HG02884 (cell line): ENCODE measurements around the gene SDCBP2.

Source experiments
- ATAC-seq: cut with Tn5 transposase; IDR thresholded peaks from one replicate; pipeline ENCODE4 v1.9.1; 2021; ENCODE audit warnings: mild to moderate bottlenecking, moderate library complexity; ENCODE audit not compliant: unreplicated experiment

Gene SDCBP2

DNA sequence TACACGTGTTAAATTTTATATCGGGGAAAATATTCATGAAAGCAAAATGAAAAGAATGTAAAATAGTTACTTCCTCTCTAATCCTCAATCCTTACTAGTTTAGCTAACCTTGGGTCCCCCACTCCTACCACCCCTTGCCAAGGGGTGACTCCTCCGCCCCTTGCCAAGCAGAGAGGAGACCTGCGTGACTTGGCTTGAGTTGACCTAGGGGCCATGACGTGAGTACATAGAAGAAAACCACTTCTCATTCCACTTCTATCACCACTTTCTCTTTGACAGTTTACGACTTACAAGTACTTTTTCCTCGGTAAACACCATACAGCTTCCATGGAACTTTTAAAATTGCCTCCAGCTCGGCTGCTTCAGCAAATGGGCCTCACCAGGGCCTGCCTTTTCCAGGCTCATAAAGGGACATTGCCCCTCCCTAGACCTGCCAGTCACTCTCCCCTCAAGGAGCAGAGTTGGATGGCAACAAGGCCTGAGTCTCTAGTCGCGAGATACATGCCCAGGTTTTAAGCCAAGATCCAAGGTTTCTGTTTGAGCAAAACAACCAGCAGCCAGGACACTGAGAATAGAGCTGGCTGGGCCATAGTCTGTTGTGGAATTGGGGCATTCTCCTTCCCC is 29.9 kb downstream of the SDCBP2 start:
- no peak for ATAC-seq

DNA sequence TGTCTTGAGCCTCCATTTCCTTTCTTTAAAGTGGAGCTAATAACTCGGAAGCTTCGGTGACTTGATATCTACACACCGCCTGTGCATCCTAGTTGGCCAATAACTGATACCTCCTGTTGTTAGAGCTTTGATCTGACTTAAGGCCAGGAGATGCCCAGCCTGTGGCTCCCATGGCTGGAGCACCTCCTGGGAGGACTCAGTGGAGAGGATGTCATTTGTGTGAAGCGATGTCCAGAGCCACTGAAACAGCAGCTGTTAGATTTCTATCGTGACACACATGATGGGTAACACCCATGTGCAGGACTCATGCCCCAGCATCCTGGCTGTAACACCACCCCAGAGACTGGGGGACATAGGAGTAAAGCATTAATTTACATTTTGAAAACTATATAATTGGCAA is 30.8 kb downstream of the SDCBP2 start:
- no peak for ATAC-seq

DNA sequence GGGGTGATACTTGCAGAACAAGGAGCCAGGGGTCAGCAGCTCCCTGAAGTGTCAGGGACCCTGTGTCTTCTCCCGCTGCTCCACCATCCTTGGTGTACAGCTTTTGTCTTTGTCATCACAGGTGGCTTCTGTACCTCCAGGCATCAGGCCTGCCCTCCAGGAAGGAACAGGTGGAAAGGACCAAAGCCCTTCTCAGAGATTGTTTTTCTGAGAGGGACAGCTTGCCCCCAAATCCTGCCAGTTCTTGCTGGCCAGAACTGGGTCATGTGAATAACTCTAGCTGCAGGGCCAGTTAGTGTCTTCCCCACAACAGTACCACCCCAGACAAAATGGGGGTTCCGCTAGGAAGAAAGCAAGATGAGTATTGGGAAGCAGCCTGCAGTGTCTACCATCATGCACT is 31.5 kb downstream of the SDCBP2 start:
- no peak for ATAC-seq

DNA sequence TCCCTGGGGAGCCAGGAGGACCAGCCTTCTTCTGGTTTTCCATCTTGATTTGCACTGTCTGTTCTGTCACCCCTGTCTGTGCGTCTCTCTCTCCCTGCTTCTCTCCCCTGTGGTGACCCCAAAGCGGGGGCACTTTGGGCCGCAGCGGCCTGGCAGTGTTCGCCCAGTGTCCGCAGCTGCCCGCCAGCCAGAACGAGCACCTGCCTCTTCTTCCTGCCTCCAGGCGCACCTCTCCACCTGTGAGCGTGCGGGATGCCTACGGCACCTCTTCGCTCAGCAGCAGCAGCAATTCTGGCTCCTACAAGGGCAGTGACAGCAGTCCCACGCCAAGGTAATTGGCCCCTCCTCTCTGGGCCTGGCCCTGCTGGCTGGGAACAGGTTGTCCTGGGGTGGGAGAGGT is 32.0 kb downstream of the SDCBP2 start:
- no peak for ATAC-seq

DNA sequence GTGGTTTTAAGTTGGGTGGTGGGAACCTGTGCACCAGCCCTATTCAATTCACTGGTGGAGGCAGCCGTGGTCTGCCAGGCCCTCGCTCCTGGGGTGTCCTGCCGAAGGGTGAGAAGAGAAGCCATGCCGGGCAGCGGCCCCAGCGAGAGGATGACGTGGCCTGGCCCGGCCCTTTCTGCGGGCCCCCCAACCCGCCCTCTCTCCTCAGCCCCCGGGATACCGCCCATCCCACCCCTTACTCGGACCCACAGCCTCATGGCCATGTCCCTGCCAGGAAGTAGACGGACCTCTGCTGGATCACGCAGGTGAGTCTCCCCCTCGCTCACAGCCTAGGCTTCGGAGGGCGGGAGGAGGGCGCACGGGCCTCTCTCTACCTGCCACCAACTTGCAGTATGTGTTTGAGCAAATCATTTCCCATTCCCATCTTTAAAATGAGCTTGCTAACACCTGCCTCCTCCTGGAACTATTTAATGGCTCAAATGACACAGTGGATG is 32.8 kb downstream of the SDCBP2 start:
- no peak for ATAC-seq

DNA sequence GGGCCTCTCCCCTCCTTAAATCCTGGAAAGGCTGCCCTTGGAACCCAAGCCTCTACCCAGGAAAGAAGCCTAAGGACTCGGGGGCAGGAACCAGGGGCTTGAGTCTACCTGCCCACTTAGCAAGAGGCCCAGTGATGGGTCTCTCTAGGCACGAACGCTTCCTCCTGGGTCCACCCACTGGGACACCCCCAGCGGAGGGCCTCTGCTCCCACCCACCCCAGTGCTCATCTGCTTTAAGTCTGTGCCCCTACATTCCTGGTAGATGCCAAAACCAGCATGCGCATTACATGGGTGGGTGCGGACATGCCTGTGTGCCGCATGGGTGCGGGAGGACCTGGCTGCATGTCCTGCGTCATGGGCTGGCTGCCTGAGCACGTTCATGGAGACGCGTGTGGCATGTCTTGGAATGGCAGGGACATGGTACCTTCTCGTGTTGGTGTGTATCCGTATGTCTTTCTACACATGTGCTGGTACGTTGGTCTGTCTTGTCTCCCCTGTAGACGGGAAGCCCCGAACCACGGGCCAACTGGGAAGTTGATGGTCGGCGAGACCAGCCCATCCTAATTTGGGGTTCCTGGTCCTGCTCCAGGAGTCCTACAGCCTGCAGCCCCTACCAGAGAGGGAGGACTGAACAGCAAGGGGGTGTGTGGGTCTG is 33.5 kb downstream of the SDCBP2 start:
- ATAC-seq = no peak

DNA sequence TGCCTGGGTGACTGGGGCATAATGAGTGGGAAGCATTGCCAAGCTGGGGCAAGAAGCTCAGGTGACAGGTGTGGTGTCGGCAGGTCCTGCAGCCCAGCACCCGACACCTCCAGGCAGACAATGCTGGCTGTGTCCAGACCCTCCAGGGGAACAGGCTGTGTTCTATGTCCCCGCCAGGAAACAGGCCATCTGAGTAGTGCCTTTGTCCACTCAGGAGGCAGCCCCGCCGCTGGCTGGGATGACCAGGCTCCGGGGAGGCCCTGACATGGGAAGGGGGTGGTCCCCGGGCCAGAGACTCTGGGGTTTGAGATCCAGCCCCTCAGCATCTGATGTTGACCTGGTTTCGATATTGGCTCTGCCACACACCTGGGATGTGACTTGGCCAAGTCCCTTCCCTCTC is 34.4 kb downstream of the SDCBP2 start:
- no peak for ATAC-seq

DNA sequence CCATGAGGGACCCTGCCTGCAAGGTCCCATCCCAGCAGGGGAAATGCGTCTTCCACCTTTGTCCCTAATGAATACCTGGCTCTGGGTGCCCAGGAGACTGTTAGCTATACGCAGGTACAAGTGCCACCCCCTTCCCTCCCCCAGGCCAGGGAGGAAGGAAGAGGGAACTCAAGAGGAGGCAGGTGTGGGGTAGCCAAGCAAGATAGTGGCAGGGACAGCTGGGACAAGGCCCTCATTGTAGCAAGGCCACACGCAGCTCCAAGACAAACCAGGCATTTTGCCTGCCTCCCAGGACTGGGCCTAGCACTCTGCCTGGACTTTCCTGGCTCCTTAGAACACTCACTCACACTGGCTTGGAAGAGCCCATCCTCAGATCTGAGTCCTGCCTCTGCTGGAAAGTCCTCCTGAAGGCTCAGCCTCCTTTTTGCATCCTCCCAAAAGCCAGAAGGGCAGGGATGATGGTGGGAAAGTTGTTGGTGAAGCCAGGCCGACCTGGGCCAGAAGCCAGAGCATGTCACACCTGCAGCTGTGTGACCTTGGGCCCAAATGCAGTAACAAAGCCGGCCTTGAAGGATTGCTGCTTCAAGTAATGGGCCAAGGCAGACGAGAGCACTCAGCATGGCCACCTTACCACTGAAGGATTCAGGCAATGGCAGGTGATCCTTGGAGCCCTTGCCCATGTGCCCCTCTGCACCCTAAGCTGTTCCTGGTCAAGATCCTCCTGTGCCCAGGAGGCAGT is 35.1 kb downstream of the SDCBP2 start:
- ATAC-seq = no peak

DNA sequence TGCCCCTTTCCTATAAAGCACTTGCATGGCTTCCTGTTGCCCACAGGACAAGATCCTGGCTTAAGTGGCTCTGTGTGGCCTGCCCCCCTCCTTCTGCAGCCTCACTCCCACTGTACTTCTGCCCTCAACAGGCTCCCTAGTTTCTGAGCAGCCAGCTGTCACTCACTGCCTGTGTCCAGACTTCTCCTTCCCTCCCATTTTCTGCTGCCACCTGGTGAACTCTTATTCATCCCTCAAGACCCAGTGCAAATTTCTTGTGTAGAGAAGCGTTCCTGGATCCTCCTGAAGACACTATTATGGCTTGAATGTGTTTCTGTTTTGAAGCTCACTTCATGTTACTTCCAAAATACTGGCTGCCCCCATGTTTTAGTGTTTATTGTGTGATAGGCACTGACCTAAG is 36.3 kb downstream of the SDCBP2 start:
- no peak for ATAC-seq

DNA sequence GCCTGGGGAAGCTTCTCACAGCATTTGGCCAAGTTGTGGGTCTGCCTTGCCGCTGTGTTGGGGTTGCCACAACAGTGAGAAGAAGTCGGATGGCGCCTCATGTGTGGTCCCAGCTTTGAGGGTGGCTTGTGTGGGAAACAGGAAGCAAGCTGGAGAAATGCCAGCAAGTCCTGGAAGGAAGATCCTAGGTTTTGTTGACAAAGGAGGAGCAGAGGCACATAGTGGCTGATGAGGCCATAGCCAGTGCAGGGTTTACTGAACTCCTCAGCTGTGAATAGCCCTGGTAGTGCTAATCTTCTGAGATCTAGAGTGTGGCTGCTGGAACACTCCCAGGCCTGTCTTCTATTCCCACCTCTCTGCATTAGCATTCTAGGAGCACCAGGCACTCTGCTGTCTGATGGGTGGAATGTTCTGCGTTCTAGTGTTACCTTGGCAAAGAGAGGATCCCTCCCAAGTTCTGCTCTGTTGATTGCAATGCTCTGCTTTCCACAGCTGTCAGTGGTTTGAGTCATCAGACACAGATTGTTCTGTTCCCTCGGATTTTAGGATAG is 37.7 kb downstream of the SDCBP2 start:
- no peak for ATAC-seq

DNA sequence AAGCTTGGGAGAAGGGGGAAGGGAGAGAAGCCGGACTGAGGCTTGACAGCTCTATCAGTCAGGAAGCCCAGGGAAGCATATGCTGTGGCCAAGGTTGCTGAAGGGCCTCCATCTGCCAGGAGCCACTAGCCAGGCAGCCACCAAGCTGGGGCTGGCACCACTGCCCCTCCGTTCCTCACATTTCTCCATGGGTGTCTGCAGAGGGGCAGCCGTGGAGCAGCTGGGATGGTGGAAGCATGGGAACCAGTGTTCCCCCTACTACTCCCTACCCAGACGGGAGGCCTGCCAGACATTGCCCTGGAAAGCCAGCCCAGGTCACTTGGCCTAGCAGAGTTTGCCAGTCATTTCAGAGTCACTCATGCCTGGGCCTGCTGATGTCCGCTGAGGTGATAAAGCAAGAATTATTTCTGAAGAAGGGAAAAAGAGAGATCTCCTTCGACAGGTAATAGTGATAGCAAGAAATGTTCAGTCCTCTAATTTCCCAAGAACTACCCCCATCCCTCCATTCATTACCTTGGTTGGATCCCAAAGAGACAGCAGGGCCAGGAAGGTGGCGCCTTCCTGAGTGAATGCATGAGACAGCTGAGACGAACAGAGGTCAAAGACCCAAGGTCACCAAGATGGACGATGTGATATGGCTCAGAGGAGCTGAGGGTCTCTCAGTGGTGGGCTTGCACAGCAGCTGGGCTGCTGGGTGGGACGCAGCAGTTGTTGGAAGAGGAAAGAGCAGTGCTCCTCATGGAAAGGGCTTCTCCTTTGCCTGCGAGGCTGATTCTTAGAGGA is 41.0 kb downstream of the SDCBP2 start:
- ATAC-seq = no peak

DNA sequence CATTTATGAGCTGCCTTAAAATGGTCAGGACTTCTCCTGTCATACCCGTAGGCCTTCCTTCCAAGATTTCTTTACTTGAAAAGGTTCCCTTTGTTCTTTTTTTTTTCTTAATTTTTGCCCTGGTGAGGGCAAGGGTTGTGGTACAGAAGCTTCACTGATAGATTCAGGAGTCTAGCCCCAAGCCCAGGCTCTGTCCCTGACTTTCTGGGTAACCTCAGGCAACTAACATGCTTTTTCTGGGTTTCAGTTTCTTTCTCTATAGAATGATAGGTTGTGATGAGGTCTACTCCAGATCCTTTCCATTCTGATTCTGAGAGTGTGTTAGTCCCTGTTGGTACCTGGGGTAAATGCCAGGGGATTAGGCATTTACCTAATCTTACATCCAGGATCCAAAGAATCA is 41.6 kb downstream of the SDCBP2 start:
- no peak for ATAC-seq

DNA sequence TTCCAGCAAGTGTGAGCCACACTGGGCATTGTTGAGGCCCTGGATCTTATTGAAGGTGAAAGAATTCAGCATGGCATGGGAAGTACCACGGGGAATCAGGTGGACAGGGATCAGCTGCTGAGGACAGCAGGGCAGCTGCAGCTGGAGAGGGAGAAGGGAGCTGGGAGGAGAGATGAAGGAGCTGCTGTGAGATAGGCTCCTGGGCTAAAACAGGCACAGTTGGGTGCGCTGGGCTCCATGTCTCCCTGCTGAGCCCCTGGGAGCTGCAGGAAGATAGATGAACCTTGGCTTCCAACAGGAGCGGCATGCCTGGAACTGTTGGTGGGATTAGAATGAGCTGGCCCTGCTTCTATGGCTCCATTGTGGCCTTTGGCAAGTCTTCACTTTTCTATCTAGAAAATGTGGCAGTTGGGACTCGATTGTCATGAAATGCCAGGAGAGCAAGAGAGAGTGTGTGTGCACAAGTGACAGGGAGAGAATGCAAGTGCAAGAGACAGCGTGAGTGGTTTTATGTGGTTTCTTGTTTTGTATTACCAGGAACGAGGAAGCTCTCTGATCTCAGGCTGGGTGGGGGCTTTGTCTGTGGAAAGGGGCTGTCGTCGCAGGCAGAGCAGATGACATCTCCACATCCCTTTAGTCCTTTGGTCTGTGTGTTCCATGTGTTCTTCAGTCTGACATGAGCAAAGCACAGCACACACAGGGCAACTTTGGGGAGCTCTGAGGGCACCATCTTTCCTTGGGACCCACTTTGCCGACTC is 42.5 kb downstream of the SDCBP2 start:
- no peak for ATAC-seq

DNA sequence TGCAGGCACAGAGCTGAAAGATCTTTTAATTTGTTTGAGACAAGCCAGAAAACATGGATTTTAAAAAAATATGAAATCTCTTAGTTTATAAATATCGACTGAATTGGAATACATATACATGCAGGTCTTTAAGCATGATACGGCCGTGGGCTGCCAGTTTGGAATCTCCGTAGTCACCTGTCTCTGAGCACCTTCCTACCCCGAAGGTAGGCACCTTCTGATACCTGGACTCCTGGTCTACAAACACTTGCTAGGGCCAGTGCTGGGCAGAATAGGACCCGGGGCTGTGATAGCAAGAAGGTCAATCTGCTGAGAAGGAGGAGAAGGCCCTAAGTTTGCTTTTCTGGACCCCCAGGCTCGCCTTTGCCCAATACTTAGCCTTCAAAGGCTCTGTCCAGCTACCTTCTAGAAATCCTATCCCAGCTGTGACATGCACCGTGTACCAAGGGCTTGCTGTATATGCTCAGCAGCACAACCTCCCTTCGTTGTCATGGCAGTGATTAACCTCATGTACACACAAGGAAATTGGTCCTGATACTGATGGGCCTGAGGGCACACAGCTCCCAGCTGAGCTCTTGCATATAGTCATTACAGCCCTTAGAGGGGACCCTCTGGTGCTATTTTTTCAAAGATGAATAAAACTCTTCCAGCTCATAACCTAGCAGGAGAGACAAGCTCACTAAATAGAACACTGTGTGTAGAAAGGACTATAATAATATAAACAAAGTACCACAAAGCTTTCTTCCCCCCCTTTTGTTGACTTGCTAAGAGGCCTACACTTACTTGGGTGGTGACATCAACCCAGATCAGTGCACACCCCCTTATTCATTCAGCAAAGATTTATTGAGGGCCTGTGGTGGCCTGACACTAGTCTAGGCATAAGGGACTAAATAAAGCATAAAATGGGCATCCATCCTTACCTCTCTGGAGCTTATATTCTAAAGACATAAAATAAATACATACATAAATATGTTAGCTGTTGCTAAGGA is 45.1 kb downstream of the SDCBP2 start:
- ATAC-seq = no peak

DNA sequence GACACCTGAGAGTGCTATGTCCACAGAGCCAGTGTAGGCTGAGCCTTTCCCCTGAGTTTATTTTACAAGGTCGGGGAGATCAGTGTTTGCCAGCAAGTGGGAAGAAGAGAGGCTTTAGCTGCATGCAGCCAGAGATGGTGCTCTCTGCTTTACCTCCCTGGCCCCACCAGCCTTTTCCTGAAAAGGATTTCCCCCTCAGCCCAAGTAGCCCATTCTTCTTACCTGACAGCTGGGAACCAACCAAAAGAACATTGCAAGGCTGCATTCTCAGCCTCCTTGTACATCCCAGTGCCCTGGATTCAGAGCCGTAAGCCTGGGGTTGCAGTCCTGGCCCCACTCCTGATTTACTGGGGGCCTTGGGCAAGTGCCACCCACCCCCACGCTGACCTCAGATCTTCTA is 46.0 kb downstream of the SDCBP2 start:
- ATAC-seq = no peak

DNA sequence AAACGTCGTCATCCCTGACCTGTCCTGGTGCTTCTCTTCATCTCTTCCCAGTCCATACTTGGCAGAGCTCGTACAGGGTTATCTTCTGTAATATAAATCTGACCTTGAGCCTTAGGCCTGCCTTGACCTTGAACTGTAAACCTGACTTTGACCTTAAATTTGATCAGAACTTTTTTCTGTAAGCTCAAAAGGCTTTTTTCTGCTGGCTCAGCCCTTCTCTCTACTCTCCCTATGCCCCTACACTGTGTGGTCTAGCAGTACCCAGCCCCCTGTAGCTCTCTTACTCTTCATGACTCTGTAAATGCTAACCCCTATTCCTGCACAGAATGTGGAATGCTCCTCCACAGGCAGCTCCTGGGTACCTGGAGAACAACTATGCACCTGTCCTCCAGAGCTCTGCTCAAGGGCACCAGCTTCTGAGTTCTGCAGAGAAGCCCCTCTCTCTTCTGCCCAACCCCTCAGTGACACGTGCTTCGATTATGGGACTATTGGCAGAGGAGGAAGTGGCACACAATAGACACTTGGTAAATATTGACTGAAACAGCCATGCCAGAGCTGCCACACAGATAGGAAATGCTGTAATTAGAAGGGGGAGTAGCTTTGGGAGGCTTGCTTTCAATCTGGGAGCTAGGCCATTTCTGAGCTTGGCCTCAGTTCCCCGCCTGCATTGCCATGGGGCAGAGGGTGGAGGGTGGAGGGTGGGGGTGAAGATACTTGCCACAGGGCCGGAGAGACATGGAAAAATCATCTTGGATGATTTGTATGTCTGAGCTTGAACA is 47.5 kb downstream of the SDCBP2 start:
- no peak for ATAC-seq

DNA sequence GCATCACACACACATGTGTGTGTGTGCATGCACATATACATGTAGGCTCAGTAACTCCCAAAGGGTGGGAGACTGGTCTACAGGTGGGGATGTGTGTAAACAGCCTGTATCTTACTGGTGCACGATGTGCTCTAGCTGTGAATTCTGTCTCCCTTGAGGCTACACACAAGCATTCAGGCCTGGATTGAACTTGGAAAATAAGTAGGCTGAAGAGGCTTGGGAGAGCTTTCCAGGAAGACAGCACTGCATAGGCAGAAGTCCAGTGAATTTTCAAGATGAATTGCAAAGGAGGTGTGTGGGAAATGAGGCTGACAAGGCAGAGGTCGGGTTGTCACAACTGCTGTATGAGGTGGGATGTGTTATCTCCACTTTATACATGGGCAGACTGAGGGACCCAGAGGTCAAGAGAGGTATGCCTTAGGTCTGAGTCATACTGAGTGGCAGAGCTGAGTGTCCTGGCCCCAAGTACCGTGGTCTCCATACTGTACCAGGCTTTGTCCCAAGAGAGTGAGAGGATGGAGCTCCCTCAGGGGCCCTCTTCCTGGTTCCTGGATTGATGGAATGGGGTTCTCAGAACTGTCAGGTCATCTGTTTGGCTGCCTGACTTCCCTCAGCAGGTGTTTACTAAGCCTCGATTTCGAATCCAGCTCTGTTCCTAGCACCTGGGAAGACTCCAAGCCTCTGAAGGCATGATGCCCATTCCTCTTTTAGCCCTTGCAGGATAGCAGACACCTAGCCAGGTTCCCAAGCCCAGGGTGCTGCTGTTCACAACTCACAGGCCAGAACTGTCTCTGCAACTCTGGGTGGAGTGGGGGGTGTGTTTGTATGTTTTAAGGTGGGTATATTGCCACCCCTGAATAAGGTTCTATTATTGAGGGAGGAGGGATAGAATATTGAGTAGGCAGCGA is 48.5 kb downstream of the SDCBP2 start:
- no peak for ATAC-seq
